AML-193 (cell line): ENCODE measurements around the gene SMCR8.
"Not testable (repeated sequence)": the region's sequence is repeated elsewhere in the genome, so short reads cannot be mapped to it uniquely, and the experiment has no call there.

Experiments
- DNase-seq, 2 experiments: peaks; one replicate each; lab custom pipeline; 2025; lab: John Stamatoyannopoulos, UW

The SMCR8 gene

GRCh38 chr17:18318117-18318516 is 3.0 kb downstream of the SMCR8 start:
- DNase-seq = no peak

GRCh38 chr17:18318771-18319450 is 3.8 kb downstream of the SMCR8 start:
- no peak for DNase-seq

DNA sequence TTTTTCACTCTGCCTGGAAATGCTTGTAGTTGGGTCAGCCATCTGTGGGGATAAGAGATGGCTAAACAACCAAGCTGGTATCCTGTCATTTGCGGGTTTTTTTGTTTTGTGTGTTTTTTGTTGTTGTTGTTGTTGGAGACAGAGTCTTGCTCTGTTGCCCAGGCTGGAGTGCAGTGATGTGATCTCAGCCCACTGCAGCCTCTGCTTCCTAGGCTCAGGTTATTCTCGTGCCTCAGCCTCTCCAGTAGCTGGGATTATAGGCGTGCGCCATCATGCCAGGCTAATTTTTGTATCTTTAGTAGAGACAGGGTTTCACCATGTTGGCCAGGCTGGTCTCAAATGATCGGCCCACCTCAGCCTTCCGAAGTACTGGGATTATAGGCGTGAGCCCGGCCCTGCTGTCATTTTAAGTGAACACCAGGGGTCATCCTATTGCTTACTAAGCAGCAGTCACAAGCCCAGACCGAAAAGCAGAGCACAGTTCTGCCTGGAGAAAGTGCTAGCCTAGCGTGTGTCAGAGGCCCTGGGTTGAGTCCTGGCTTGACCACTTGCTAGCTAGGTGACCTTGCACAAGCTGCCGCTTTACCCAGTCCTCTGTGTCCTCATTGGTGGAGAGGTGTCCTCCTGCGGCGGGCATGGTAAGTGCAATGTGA is 4.6 kb downstream of the SMCR8 start:
- peak; percentile 13 to 46 for DNase-seq

GRCh38 chr17:18320301-18320700 is 5.2 kb downstream of the SMCR8 start:
- DNase-seq = no peak

GRCh38 chr17:18321309-18321708 is 6.2 kb downstream of the SMCR8 start:
- DNase-seq = no peak

- no peak for DNase-seq
These were observed 7.4 kb downstream of the SMCR8 start for GRCh38 chr17:18322522-18322921.

- DNase-seq = no peak
These were observed 7.9 kb downstream of the SMCR8 start for GRCh38 chr17:18323007-18323406.

GRCh38 chr17:18323507-18324139 is 8.5 kb downstream of the SMCR8 start:
- DNase-seq = no peak

GRCh38 chr17:18324140-18325050 is 9.3 kb downstream of the SMCR8 start:
- DNase-seq = no peak

GRCh38 chr17:18326039-18326438 is 10.9 kb downstream of the SMCR8 start:
- DNase-seq = no peak

GRCh38 chr17:18326572-18326971 is 11.5 kb downstream of the SMCR8 start:
- DNase-seq = no peak

DNA sequence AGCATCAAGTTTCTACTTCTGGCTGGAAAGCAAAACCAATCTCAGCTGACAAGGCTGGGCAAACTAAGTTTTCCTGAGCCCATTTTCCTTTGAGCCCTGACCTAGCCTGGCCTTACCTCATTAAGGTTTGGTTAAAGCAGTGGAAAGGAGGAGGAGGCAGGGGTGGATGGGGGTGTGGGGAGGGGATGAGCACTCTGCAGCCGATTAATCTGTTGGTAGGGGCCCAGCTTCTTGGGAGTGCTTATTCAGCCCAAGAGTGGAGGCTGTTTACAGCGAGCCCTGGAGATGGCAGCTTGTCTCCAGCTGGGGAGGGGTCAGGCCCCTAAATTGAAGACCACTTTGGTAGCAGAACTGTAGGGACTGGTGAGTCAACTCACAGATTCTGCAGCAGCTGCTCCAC is 12.0 kb downstream of the SMCR8 start:
- no peak for DNase-seq

DNA sequence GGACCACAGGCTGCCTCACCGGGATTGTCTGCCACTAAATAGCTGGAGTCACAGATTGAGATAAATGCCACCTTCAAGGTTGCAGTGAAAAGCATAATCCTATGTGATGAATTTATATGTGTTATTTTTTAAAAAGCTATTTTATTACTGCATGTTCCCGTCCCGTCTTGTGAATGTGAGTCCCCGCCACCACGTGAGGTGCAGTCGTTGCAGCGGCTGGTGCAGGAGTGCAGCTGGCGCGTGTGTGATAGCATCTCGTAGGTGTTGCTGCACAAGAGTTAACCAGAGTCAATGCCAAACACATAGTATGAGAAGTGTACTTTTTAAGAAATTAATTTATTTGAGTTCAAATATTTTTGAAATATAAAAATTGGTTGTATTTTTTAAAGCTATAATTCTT is 12.5 kb downstream of the SMCR8 start:
- DNase-seq = no peak

- DNase-seq = no peak
These were observed 13.6 kb downstream of the SMCR8 start for GRCh38 chr17:18328643-18329204.

GRCh38 chr17:18331879-18332278 is 16.8 kb downstream of the SMCR8 start:
- DNase-seq = no peak

- DNase-seq = no peak
These were observed 17.9 kb downstream of the SMCR8 start for GRCh38 chr17:18332909-18333489.

DNA sequence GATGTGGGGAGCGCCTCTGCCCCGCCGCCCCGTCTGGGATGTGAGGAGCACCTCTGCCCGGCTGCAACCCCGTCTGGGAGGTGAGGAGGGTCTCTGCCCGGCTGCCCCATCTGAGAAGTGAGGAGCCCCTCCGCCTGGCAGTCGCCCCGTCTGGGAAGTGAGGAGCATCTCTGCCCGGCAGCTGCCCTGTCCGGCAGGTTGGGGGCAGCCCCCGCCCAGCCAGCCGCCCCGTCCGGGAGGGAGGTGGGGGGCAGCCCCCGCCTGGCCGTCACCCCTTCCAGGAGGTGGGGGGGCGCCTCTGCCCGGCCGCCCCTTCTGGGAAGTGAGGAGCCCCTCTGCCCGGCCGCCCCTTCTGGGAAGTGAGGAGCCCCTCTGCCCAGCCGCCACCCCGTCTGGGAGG is 23.1 kb downstream of the SMCR8 start:
- not testable (repeated sequence) for DNase-seq

- no peak for DNase-seq
These were observed 24.8 kb downstream of the SMCR8 start for GRCh38 chr17:18339933-18340332.

- DNase-seq = no peak
These were observed 28.9 kb downstream of the SMCR8 start for GRCh38 chr17:18344021-18344420.

GRCh38 chr17:18353541-18353940 is 38.4 kb downstream of the SMCR8 start:
- DNase-seq = no peak

DNA sequence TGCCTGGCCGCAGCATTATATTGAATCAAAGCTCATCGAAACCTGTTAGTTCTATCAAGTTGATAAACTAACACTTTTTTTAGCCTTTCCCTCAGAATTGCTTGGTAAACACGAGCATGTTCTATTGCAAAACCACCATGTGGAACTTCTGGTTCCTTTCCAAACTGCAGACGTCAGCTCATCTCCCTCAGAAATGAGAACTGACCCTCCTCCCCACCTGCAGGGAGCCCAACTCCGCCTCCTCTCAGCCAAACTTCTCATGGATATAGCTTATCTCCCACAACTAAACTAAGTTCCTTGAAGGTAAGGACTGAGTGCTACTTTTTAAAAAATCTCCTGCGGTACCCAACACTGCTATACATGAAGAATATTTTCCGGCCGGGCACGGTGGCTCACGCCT is 41.5 kb downstream of the SMCR8 start:
- no peak for DNase-seq

DNA sequence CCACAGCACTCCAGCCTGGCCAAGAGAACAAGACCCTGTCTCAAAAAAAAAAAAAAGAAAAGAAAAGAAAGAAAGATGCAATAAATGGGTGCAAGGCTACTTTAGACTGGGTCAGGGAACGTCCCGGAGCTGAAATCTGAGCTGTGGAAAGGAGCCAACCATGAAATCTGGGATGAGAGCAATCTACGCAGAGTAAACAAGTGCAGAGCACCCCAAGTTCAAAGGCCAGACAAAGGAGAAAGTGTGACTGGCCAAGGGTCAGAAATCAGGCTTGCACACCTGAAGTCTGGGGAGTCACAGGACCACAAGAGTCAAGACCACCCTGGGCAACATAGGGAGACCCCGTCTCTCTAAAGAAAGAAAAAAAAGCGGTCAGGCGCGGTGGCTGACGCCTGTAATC is 45.4 kb downstream of the SMCR8 start:
- no peak for DNase-seq
